HG03097 (cell line): ENCODE results near the gene PSMB8.
"Not testable (repeated sequence)": the region's sequence is repeated elsewhere in the genome, so short reads cannot be mapped to it uniquely, and the experiment has no call there.

Source experiments
- ATAC-seq: cut with Tn5 transposase; IDR thresholded peaks from one replicate; pipeline ENCODE4 v1.9.1; 2021; ENCODE audit not compliant: unreplicated experiment, low FRiP score

PSMB8 gene

DNA sequence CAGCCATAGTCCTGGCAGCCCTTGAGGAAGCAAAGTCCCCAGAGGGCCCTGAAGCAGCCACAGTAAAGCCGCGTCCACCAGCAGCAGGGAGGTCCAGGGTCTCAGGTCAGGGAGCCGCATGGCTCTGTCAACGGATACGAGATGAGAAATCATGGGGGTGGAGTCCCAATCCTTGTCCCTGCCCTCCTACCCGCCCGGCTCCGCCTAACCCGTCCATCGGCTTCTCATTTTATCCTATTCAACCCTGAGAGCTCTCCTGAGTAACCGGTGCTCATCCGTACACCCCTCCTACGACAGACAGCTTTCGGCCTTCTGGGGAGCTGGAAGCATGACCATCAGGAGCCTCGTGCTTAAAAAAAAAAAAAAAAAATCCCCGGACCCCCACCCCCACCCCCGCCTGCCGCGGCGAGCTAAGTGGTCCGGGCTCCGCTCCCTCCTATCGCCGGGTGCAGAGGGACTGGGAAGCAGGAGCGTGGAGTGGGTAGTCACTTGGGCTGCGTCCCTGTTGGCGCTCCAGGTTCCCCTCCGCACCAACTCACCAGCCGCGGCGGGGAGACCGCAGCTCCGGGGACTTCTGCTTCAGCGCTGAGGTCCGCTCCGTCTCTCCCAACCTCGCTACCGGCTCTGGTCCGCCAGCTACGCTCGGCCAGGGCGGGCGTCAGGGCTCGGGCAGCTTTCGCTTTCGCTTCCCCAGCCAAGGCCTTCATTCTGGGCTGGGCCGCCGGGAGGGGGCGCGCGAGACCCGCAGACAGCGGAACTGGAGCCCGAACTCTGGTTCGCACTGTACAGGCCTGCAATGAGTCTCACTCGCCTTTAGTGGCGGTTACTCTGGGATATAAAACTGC lies 5.5 kb downstream of the PSMB8 start, which contains the start of gene TAP2:
TSS of gene TAP2 (minus strand) at position 626 of the 845 bp plus-strand sequence. CDS start at position 120, 506 bp downstream.
- ATAC-seq, result peak; percentile 82

DNA sequence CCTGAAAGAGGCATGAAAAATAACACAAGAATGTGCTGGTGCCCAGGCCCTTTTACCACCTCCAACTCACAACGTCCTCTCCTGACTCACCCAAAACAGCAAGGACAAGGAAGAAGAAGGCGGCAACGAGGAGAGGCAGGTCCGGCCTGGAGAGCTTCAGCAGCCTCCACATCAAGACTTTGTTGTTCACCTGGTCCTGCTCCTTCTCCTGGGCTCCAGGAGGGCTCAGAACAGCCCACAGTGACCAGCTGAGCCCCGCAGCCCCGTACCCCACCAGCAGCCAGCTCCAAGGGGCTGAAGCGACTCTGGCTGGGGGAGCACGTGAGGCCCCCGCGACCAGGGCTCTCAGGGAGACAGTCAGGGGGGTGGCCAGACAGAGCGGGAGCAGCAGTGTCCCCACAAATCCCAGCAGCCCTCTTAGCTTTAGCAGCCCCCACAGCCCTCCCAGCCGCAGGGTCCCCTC lies 6.2 kb downstream of the PSMB8 start:
- ATAC-seq, result no peak

DNA sequence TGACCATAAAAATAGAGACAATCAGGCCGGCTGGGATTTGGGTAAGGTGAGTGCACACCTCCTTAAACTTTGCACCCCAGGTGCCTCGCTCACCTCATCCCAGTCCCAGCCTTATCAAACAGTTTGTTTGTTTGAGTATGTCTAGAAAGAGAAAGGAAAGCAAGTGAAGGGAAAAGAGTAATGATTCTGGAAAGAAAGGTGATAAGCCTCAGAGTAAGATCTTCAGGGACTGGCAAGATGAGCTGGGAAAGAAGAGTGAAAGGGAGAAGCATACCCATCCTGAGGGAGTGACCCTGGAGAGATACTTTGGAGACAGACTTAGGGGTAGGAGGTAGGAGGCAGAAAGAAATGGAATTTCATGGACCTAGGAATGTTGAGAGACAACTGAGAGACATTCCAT lies 7.0 kb downstream of the PSMB8 start:
- no peak for ATAC-seq

DNA sequence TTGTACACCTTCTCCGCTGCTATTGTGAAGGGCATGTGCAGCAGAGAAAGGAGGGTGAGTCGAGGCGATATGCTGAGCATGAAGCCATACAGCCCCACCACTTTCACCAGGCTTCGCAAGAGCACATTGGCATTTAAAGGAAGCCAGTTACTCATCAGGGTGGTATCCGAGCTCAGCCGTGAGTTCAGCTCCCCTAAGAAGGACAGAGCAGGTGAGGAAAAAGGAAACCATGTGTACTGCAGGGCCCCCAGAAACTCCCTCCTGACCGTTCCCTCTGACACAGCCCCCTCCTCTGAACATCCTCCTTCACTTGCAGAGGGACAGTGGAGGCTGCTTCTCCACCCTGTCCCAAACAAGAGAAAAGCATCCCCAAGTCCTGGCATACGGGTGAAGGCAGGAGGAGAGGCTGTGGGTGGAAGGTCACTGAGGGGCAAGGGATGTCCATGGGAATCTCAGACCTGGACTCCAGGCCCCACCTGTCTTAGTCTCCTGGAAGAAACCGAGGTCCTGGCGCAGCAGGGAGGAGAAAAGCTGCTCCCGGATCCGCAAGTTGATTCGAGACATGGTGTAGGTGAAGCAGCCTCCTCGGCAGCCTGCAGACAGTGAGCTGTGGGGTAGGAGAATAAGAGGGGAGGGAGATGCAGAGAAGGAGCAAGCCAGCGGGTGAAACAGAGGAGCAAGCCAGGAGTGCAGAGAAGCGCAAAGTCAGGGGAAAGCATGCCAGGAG lies 8.5 kb downstream of the PSMB8 start:
- no peak for ATAC-seq

DNA sequence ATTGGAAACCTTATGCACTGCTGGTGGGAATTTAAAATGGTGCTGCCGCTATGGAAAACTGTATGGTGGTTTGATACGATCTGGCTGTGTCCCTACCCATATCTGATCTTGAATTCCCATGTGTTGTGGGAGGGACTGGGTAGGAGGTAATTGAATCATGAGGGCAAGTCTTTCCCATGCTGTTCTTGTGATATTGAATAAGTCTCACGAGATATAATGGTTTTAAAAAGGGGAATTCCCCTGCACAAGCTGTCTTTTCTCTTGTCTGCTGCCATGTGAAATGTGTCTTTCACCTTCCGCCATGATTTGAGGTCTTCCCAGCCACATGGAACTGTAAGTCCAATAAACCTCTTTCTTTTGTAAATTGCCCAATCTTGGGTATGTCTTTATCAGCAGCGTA lies 10.2 kb downstream of the PSMB8 start:
- ATAC-seq, result no peak

DNA sequence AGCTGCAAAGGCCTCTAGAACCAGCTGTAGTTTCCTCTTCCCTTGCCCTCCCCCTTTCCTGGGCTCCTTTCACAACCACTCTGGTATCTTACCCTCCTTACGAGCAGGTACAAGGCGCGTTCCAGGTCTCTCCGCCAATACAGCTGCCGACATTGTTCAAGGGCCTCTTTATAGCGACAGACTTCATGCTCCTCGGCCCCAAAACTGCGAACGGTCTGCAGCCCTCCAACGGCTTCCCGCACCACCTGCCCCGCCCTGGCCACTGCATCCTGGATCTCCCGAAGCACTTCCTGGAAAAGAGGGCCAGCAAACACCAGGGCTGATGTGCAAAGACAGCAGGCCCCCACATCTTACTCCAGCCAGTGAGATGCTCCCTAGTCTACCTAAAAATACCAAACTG lies 11.3 kb downstream of the PSMB8 start:
- ATAC-seq, result no peak

DNA sequence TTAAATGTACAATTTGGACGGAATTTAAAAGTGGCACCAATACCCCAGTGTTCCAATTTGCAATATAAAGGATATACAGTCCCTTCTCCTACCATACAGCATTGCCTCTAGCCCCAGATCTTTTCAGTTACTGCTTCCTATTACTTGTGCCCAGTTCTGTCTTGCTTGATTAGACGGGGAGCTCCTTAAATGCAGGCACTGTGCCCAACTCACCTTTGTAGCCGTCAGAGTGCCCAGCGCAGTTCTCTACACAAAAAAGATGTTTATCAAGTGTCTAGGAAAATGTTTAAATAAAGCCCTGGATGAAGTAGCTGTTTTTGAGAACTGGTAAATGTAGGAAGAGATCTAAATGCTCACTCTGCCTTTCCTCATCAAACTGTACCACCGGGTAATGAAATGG lies 12.9 kb downstream of the PSMB8 start:
- ATAC-seq, result no peak

DNA sequence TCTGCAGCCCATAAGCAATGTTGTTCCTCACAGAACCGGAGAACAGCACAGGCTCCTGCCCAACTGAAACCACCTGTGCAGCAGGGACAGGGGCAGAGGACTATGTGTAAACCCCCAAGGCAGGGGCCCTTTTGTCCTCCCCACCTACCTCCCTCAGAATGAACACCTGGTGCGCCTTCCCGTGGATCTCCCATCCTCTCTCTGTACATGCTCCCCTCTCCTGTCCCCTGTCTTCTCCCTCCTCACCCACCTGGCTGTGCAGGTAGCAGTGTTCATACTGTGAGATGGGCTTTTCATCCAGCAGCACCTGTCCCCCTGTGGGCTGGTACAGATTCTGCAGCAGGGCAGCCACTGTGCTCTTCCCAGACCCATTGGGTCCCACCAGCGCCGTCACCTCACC lies 13.8 kb downstream of the PSMB8 start:
- ATAC-seq, result no peak

DNA sequence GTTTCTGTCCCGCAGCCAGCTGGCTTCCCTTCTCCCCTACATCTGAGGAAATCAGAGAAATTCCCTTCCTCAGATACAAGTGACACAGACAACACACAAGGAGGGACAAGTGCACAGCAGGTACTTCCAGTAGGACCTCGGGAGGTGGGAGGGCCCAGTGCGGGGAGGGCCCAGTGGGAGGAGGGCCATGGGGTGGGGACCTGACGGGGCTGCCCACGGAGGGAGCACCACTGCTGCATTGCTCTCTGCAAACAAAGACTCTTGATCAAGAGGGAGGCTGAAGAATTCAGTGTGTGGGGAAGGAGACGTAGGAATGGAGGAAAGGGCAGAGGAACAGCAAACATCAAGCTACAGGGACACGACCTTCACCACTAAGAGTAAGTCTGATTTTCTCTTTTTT lies 14.4 kb downstream of the PSMB8 start:
- no peak for ATAC-seq

DNA sequence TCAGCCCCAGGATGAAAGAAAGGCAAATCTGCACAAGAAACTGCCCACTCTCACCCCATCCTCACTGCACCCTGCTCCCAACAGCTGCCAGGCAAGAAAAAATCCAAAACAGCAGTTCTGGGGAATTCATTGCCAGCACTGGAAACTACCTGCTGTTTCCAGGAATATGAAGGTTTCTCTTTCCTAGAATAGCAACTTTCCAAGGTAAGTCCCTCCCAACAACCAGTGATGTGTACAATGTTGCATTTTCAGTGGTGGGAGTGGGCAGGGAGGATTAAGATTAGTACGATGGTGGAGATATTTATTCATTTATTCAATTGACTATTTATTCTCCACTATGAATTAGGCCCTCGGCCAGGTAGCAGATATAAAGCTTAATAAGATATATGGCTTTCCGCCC lies 16.8 kb downstream of the PSMB8 start:
- no peak for ATAC-seq

DNA sequence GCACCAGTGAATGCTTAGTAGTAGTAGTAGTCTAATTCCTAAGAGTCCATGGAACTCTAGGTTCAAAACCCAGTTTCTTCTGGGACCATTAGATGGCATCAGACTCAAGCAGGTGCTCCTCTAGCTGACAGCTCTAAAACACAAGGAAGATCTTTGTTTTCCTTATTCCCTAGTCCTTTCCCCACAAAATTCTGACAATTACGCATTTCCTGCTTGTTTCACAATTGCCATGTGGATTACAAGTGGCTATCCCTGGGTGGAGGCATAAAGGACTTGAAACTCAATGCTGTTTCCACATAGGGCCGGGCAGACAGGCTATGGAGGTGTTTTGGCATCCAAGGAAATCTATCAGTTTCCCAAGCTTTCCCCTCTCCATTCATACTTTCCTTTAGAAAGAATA lies 17.9 kb downstream of the PSMB8 start:
- no peak for ATAC-seq

DNA sequence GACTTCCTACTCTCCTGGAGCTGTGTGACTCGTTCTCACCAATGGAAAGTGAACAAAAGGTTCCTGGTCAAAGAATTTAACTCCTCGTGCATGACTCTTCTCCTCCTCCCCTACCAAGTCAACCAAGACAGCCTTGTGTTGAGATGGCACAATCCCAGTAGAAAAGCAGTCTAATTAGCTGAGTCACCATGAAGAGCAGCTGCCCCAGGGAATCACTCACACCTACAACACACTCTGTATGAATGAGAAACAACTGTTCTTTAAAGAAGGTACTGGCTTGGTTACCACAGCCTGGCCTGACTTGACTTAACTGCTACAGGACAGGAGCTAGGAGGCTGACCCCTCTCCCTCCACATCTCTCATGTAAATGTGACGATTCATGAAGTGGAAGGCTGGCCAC lies 24.1 kb downstream of the PSMB8 start:
- no peak for ATAC-seq

DNA sequence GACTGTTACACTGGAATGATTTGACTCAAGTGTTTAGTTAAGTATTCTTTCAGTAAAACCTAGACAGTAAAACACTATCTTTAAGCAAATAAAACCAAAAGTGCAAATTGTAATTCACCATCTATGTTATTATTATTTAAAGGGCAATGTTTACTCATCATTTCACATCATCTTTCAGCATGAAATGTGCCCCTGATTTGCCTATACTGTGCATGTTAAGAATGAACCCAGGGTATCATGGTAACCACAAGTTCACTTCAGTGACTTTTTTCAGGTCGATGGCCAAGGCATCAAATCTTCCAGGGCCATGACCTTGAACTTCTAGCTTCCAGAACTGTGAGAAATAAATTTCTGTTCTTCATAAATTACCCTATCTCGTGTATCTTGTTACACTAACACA lies 25.0 kb downstream of the PSMB8 start:
- no peak for ATAC-seq

DNA sequence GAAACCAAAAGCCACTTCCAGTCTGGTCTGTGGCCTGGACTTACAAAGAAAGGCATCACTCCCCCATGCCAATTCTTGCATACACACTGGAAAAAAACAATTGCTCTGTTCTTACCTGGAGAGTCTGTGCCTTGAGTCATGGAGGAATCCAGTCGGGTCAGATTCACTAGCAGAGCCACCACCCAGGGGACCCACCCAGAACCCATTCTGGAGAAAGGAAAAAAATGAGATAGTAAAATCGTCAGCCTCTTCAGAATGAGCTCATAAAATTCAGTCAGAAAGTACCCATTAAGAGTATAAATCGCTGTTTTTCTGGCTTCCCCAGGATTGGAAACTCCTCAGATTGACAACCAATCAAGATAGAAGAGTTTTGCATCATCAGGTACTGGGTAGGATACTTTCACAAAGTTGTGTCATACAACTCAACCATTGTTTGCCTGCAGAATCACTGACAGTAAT lies 27.1 kb downstream of the PSMB8 start, which contains the start of gene HLA-DOB:
TSS of gene HLA-DOB (minus strand) at position 257 of the 459 bp plus-strand sequence. CDS start at position 206, 51 bp downstream.
- peak; percentile 23 for ATAC-seq

DNA sequence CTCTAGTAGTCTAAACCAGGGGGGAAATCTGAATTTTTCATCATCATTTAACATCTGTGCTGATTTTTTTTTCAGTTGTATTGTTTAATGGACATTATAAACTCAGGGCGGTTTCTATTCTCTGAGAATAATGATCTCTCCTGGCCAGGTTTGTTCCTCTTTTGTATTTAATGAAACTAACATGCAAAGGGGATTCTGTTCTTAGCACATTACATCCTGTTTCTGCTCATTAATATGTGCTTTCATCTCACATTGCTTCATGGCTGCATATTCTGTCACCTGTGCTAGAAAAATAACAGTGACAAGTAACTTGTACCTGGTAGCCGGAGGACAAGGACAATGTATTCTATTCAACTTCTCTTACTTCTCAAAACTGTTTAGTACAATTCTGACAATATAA lies 27.9 kb downstream of the PSMB8 start:
- ATAC-seq, result peak; percentile 48

DNA sequence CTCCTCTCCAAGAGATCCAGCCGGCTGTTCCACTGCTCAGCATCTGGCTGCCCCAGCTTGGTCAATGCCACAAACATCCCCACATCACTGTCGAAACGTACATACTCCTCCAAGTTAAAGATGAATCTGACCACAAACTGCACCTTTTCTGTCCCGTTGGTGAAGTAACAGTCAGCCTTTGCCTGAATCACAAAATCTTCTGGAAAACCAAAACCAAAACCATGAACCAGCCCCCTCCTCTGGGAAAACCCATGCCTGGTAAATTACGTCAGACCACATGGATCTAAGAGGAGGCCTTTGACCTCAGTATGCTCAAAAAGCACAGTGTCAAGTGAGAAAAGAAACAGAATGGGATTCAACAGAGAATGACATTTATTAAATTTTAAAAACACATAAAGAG lies 28.7 kb downstream of the PSMB8 start:
- ATAC-seq, result no peak

DNA sequence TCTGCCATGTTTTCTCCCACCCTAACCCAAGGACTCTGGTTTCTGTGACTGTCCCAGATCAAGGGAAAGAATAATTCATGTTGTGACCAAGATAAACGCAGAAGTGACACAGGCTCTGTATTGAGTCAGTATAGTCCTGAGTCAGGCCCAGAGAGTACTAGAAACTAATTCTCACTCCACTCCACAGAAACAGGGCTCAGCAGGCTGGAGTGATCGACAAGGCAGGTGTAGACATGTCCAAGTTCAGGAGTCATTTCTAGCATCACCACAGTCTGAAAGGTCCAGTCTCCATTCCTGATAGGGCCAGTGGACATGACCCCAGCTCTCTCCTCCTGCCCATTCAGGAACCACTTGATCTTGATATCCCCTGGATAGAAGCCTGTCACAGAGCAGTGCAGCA lies 29.7 kb downstream of the PSMB8 start:
- ATAC-seq, result no peak

DNA sequence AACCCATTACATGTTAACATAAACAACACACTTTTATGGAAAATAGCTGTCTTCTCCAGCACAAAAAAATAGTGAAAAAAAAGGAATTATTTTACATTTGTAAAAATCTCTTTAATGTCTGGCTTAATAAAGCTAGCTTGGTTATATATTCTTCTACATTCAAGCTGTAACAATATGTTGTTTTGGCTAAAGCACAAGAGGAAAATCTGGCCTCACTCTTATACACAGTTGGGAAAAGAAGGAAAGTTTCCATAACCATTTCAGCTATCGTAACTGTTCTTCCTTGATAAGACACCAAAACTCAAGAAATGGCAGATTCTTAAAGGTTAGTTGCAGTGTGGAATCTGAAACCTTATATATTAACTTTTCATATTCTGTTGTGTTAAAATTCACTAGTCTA lies 34.7 kb downstream of the PSMB8 start:
- ATAC-seq, result no peak

DNA sequence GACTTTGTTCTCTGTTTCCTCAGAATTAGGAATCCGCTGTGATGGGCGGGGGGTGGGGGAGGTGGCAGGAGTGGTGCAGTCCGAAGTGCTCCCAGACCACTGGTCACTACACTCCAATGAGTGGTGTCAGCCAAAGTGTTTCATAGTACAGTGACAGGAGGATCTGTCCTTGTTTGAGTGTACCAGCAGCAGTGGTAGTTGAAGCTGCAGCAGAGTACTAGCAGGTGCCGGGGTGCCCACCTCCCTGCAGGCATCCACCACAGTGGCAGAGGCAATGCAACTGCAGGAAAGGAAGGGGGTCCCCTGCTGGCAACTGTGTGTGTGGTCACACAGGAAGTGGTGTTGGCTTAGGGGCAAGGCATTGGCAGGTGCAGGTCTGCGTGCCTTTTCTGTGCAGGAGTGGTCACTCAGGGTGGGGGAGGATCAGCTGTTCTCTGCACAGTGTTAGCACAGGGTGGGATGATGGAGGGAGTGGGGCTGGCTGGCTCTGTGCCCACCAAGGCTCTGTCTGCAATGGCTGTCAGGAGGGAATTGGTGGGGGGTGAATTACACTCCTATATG lies 36.7 kb downstream of the PSMB8 start:
- no peak for ATAC-seq

DNA sequence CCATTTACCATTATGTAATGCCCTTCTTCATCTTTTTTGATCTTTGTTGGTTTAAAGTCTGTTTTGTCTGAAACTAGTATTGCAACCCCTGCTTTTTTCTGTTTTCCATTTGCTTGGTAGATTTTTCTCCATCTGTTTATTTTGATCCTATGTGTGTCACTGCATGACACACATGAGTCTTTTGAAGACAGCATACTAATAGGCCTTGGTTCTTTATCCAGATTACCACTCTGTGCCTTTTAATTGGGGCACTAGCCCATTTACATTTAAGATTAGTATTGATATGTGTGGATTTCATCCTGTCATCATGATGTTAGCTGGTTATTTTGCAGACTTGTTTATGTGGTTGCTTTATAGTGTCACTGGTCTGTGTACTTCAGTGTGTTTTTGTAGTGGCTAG lies 38.4 kb downstream of the PSMB8 start:
- not testable (repeated sequence) for ATAC-seq

DNA sequence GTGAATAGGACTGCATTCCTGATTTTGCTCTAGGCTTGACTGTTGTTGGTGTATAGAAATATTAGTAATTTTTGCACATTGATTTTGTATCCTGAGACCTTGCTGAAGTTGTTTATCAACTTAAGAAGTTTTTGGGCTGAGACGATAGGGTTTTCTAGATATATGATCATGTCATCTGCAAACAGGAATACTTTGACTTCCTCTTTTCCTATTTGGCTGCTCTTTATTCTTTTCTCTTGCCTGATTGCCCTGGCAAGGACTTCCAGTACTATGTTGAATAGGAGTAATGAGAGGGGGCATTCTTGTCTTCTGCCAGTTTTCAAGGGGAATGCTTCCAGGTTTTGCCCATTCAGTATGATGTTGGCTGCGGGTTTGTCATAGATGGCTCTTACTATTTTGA lies 40.4 kb downstream of the PSMB8 start:
- ATAC-seq, result no peak
